ENCODE data around the gene ACSL1. TPM values are rescaled to one million over a fixed set of nuclear protein-coding genes. Genes with fewer than 3 reads are reported as not detected.
A peak's percentile ranks its signal among the peaks of the same experiment; 100 is the strongest.

Gene ACSL1
- polyA plus RNA-seq, 1 donor (not counting 4 experiments of a cell fraction or from before 2014, with no cell fraction given): 60.6 TPM

GRCh38 chr4:184792334-184792733 is 33.4 kb downstream of the ACSL1 start:
- FAIRE-seq (no peak), DNase-seq (ENCODE audit: low read depth, low spot score) (no peak)
- Histone ChIP-seq H3K9me1 (ENCODE audit: control insufficient read depth, extremely low read depth, insufficient read depth, low read length) (peaks cover 4% of the 10 kb centered on the region), H3K4me2 (ENCODE audit: control insufficient read depth, extremely low read depth, insufficient read depth, low read depth, low read length) (peak overlapping the region; percentile 64), H3K9me3 (ENCODE audit: control insufficient read depth, low read depth, low read length) (no peaks in the 10 kb centered on the region), H3K4me3 (ENCODE audit: control insufficient read depth in 2 of 3, extremely low read depth in 1 of 3, insufficient read depth in 2 of 3, low read depth in 1 of 3, low read length in 3 of 3) (no peak overlapping the region), H3K36me3 (ENCODE audit: control insufficient read depth in 2 of 2, extremely low read depth in 1 of 2, insufficient read depth in 2 of 2, low read length in 2 of 2) (peaks cover 0 to 16% of the 10 kb centered on the region in 2 experiments), H3K9ac (ENCODE audit: control insufficient read depth, extremely low read depth, insufficient read depth, low read length) (no peak overlapping the region), H3K27me3 (ENCODE audit: control insufficient read depth, extremely low read depth, insufficient read depth, low read length) (no peaks in the 10 kb centered on the region), H3K79me2 (ENCODE audit: control insufficient read depth, insufficient read depth, low read length) (peaks cover 4% of the 10 kb centered on the region), H4K20me1 (ENCODE audit: control insufficient read depth, extremely low read depth, insufficient read depth, low read length) (peaks cover 5% of the 10 kb centered on the region), H2AFZ (ENCODE audit: control insufficient read depth, low read length) (no peak overlapping the region), H3K4me1 (ENCODE audit: control insufficient read depth, extremely low read depth, insufficient read depth, low read length) (peaks cover 15% of the 10 kb centered on the region), H3K27ac (ENCODE audit: control insufficient read depth, insufficient read depth, low read length) (peak overlapping the region; percentile 44)
- TF ChIP-seq EZH2 (IDR thresholded peaks at IDR 0.05; ENCODE audit: low read length): no peak
- no peak for TF ChIP-seq CTCF (optimal IDR thresholded peaks at IDR 0.05 in 1 of 3, IDR thresholded peaks at IDR 0.05 in 1 of 3, conservative IDR thresholded peaks at IDR 0.05 in 1 of 3; ENCODE audit: extremely low read depth in 1 of 3, insufficient read depth in 2 of 3, low read length in 3 of 3)
- dilution Hi-C loops (cut with MboI; ENCODE audit: extremely low pct_ligation_motif_present, low sequenced_read_pairs): no loop called here

GRCh38 chr4:184790826-184791225 is 34.9 kb downstream of the ACSL1 start:
- Histone ChIP-seq H4K20me1 (ENCODE audit: control insufficient read depth, extremely low read depth, insufficient read depth, low read length) (peaks cover 5% of the 10 kb centered on the region), H3K9me3 (ENCODE audit: control insufficient read depth, low read depth, low read length) (no peaks in the 10 kb centered on the region), H3K4me3 (ENCODE audit: control insufficient read depth in 2 of 3, extremely low read depth in 1 of 3, insufficient read depth in 2 of 3, low read depth in 1 of 3, low read length in 3 of 3) (no peak overlapping the region), H3K36me3 (ENCODE audit: control insufficient read depth in 2 of 2, extremely low read depth in 1 of 2, insufficient read depth in 2 of 2, low read length in 2 of 2) (peaks cover 5 to 21% of the 10 kb centered on the region in 2 experiments), H3K9ac (ENCODE audit: control insufficient read depth, extremely low read depth, insufficient read depth, low read length) (no peak overlapping the region), H2AFZ (ENCODE audit: control insufficient read depth, low read length) (no peak overlapping the region), H3K27me3 (ENCODE audit: control insufficient read depth, extremely low read depth, insufficient read depth, low read length) (no peaks in the 10 kb centered on the region), H3K9me1 (ENCODE audit: control insufficient read depth, extremely low read depth, insufficient read depth, low read length) (peaks cover 4% of the 10 kb centered on the region), H3K4me2 (ENCODE audit: control insufficient read depth, extremely low read depth, insufficient read depth, low read depth, low read length) (no peak overlapping the region), H3K79me2 (ENCODE audit: control insufficient read depth, insufficient read depth, low read length) (peaks cover 4% of the 10 kb centered on the region), H3K27ac (ENCODE audit: control insufficient read depth, insufficient read depth, low read length) (no peak overlapping the region), H3K4me1 (ENCODE audit: control insufficient read depth, extremely low read depth, insufficient read depth, low read length) (peaks cover 15% of the 10 kb centered on the region)
- FAIRE-seq: no peak
- no peak for DNase-seq (ENCODE audit: low read depth, low spot score)
- dilution Hi-C loops (cut with MboI; ENCODE audit: extremely low pct_ligation_motif_present, low sequenced_read_pairs): no loop called here
- TF ChIP-seq EZH2 (IDR thresholded peaks at IDR 0.05; ENCODE audit: low read length): no peak
- TF ChIP-seq CTCF (optimal IDR thresholded peaks at IDR 0.05 in 1 of 3, IDR thresholded peaks at IDR 0.05 in 1 of 3, conservative IDR thresholded peaks at IDR 0.05 in 1 of 3; ENCODE audit: extremely low read depth in 1 of 3, insufficient read depth in 2 of 3, low read length in 3 of 3): no peak

Measured in keratinocyte (primary cell).